ENCODE data around the gene WDR49. TPM values are rescaled to one million over a fixed set of nuclear protein-coding genes. Genes with fewer than 3 reads are reported as not detected.
A peak's percentile ranks its signal among the peaks of the same experiment; 100 is the strongest.

WDR49 gene
- total RNA-seq, 1 donor from 2014 or later, result 0.84 TPM

DNA sequence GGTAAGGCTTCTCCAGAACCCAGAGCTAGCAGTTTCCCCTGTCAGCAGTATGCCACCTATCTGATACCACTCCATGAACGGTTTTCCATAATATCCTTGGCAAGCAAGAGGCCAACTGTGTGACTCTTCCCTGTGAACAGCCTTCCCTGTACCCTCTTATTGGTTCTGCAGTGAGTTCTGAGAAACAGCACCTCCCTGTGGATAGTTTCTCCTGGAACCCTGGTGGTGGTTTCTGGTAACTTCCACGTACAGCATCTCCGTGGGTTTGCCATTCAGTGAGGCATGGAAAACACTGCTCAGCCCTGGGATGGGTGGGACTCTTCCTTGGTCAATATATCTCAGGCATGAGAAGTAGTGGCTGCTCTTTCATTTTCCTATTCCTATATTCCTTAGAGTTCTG lies 160.5 kb downstream of the WDR49 start:
- Mint-ChIP-seq H3K9me3 (ENCODE audit: unreplicated experiment) (no peaks in the 10 kb centered on the region), H3K4me1 (ENCODE audit: low read depth, unreplicated experiment) (no peaks in the 10 kb centered on the region), H3K27ac (ENCODE audit: unreplicated experiment) (no peak overlapping the region), H3K4me3 (ENCODE audit: unreplicated experiment) (no peak overlapping the region), H3K27me3 (ENCODE audit: low read depth, unreplicated experiment) (no peaks in the 10 kb centered on the region), H3K36me3 (ENCODE audit: low read depth, unreplicated experiment) (no peaks in the 10 kb centered on the region)
- Histone ChIP-seq H3K27ac (ENCODE audit: low read depth, low read length) (no peak overlapping the region), H4K20me1 (ENCODE audit: insufficient read depth, low read length) (no peaks in the 10 kb centered on the region), H2AFZ (ENCODE audit: low read depth, low read length) (no peak overlapping the region), H3K4me3 (ENCODE audit: insufficient read depth, low read depth, low read length) (no peak overlapping the region), H3K4me2 (ENCODE audit: low read length) (no peak overlapping the region), H3K36me3 (ENCODE audit: insufficient read depth, low read length) (no peaks in the 10 kb centered on the region), H3K9ac (ENCODE audit: low read length) (no peak overlapping the region), H3K27me3 (ENCODE audit: insufficient read depth, low read length) (no peaks in the 10 kb centered on the region), H3K79me2 (ENCODE audit: insufficient read depth, low read length) (no peaks in the 10 kb centered on the region), H3K4me1 (ENCODE audit: insufficient read depth, low read length) (no peaks in the 10 kb centered on the region), H3K9me3 (ENCODE audit: insufficient read depth, low read depth, low read length) (no peaks in the 10 kb centered on the region)
- DNase-seq (ENCODE audit: low read depth) (no peak), FAIRE-seq (no peak)
- TF ChIP-seq CTCF (IDR thresholded peaks at IDR 0.05; ENCODE audit: insufficient read depth, low read depth, low read length) (peak; percentile 10), EZH2 (IDR thresholded peaks at IDR 0.05; ENCODE audit: insufficient read depth, low read length) (no peak)

GRCh38 chr3:167491621-167492020 lies 162.1 kb downstream of the WDR49 start:
- H2AFZ ChIP-seq (ENCODE audit: low read depth, low read length), result no peak overlapping the region
- H3K9me3 Mint-ChIP-seq (ENCODE audit: unreplicated experiment), result peaks cover under 1% of the 10 kb centered on the region
- no peak overlapping the region for H3K4me2 ChIP-seq (ENCODE audit: low read length)
- no peaks in the 10 kb centered on the region for H3K79me2 ChIP-seq (ENCODE audit: insufficient read depth, low read length)
- H4K20me1 ChIP-seq (ENCODE audit: insufficient read depth, low read length), result no peaks in the 10 kb centered on the region
- H3K27me3 ChIP-seq (ENCODE audit: insufficient read depth, low read length), result no peaks in the 10 kb centered on the region
- no peaks in the 10 kb centered on the region for H3K4me1 ChIP-seq (ENCODE audit: insufficient read depth, low read length)
- no peak for DNase-seq (ENCODE audit: low read depth)
- no peaks in the 10 kb centered on the region for H3K9me3 ChIP-seq (ENCODE audit: insufficient read depth, low read depth, low read length)
- no peak for FAIRE-seq
- no peaks in the 10 kb centered on the region for H3K27me3 Mint-ChIP-seq (ENCODE audit: low read depth, unreplicated experiment)
- H3K9ac ChIP-seq (ENCODE audit: low read length), result no peak overlapping the region
- TF ChIP-seq CTCF (IDR thresholded peaks at IDR 0.05; ENCODE audit: insufficient read depth, low read depth, low read length) (no peak), EZH2 (IDR thresholded peaks at IDR 0.05; ENCODE audit: insufficient read depth, low read length) (no peak)
- H3K36me3 Mint-ChIP-seq (ENCODE audit: low read depth, unreplicated experiment), result no peaks in the 10 kb centered on the region
- no peak overlapping the region for H3K27ac ChIP-seq (ENCODE audit: low read depth, low read length)
- H3K4me3 ChIP-seq (ENCODE audit: insufficient read depth, low read depth, low read length), result no peak overlapping the region
- H3K27ac Mint-ChIP-seq (ENCODE audit: unreplicated experiment), result no peak overlapping the region
- no peaks in the 10 kb centered on the region for H3K36me3 ChIP-seq (ENCODE audit: insufficient read depth, low read length)
- no peak overlapping the region for H3K4me3 Mint-ChIP-seq (ENCODE audit: unreplicated experiment)
- no peaks in the 10 kb centered on the region for H3K4me1 Mint-ChIP-seq (ENCODE audit: low read depth, unreplicated experiment)

GRCh38 chr3:167489571-167489970 lies 164.2 kb downstream of the WDR49 start:
- H3K9me3 ChIP-seq (ENCODE audit: insufficient read depth, low read depth, low read length), result no peaks in the 10 kb centered on the region
- Mint-ChIP-seq H3K4me3 (ENCODE audit: unreplicated experiment) (no peak overlapping the region), H3K9me3 (ENCODE audit: unreplicated experiment) (peaks cover 2% of the 10 kb centered on the region), H3K27ac (ENCODE audit: unreplicated experiment) (no peak overlapping the region), H3K27me3 (ENCODE audit: low read depth, unreplicated experiment) (no peaks in the 10 kb centered on the region), H3K4me1 (ENCODE audit: low read depth, unreplicated experiment) (no peaks in the 10 kb centered on the region), H3K36me3 (ENCODE audit: low read depth, unreplicated experiment) (no peaks in the 10 kb centered on the region)
- H3K36me3 ChIP-seq (ENCODE audit: insufficient read depth, low read length), result no peaks in the 10 kb centered on the region
- FAIRE-seq (no peak), DNase-seq (ENCODE audit: low read depth) (no peak)
- H3K27ac ChIP-seq (ENCODE audit: low read depth, low read length), result no peak overlapping the region
- TF ChIP-seq CTCF (IDR thresholded peaks at IDR 0.05; ENCODE audit: insufficient read depth, low read depth, low read length) (no peak), EZH2 (IDR thresholded peaks at IDR 0.05; ENCODE audit: insufficient read depth, low read length) (no peak)
- H3K4me2 ChIP-seq (ENCODE audit: low read length), result no peak overlapping the region
- no peaks in the 10 kb centered on the region for H3K4me1 ChIP-seq (ENCODE audit: insufficient read depth, low read length)
- H3K9ac ChIP-seq (ENCODE audit: low read length), result no peak overlapping the region
- no peaks in the 10 kb centered on the region for H4K20me1 ChIP-seq (ENCODE audit: insufficient read depth, low read length)
- no peaks in the 10 kb centered on the region for H3K79me2 ChIP-seq (ENCODE audit: insufficient read depth, low read length)
- no peak overlapping the region for H3K4me3 ChIP-seq (ENCODE audit: insufficient read depth, low read depth, low read length)
- H2AFZ ChIP-seq (ENCODE audit: low read depth, low read length), result no peak overlapping the region
- H3K27me3 ChIP-seq (ENCODE audit: insufficient read depth, low read length), result no peaks in the 10 kb centered on the region

All from astrocyte (in vitro differentiated cells and primary cell).